GM23248 (cell line): Measurements from ENCODE around the gene TMCC1.

Source experiments
- EZH2 ChIP-seq: fragments of 200-600 bp; sonication (generic); IDR thresholded peaks from 2 replicates; pipeline ENCODE4 v1.6.1; 2018; ENCODE audit warnings: antibody characterized with exemption, mild to moderate bottlenecking; ENCODE audit not compliant: insufficient read depth, poor library complexity, severe bottlenecking
- EZH2phosphoT487 ChIP-seq: fragments of 200-600 bp; sonication (generic); IDR thresholded peaks from 2 replicates; pipeline ENCODE4 v1.6.1; 2018; ENCODE audit warnings: antibody characterized with exemption, moderate library complexity, mild to moderate bottlenecking, low read depth; ENCODE audit not compliant: insufficient read depth

GRCh38 chr3:129633751-129634481, 259.6 kb downstream of the TMCC1 start:
- TF ChIP-seq EZH2 (no peak), EZH2phosphoT487 (no peak)
